CD4-positive, alpha-beta T cell (primary cell): ENCODE measurements around the gene ACSL5. TPM values are rescaled to one million over a fixed set of nuclear protein-coding genes. Genes with fewer than 3 reads are reported as not detected.
"Not testable (repeated sequence)": the region's sequence is repeated elsewhere in the genome, so short reads cannot be mapped to it uniquely, and the experiment has no call there.

ENCODE experiments used
- ATAC-seq: fragments of 200-7000 bp; cut with Tn5 transposase; one replicate; pipeline ENCODE4 v1.10.0; 2022; ENCODE audit warnings: mild to moderate bottlenecking; ENCODE audit not compliant: poor library complexity
- CTCF ChIA-PET: fragments of 350-600 bp; sonication (Branson Sonifier 250); formaldehyde crosslinking; loops from one replicate; lab custom pipeline; 2021; ENCODE audit warnings: antibody characterized with exemption, inconsistent platforms; lab: Charles Lee
- POLR2A ChIA-PET: fragments of 350-600 bp; sonication (Branson Sonifier 250); formaldehyde crosslinking; loops from one replicate; lab custom pipeline; 2021; ENCODE audit warnings: antibody characterized with exemption, inconsistent platforms; lab: Charles Lee
- DNase-seq, 14 experiments: peaks; one replicate each; pipeline ENCODE4 v3.0.0-alpha.2; 2013 to 2020; ENCODE audit warnings: mixed read lengths in 2 of 14
- H3K27ac ChIP-seq, 2 donors: one replicate each; pipeline versions ENCODE4 v1.5.1 to v1.7.0; 2013; ENCODE audit warnings: low read length in 2 of 2, low read depth in 1 of 2, mild to moderate bottlenecking in 1 of 2
- H3K27me3 ChIP-seq, 2 experiments: 1 replicate in 1 of 2; 2 replicates in 1 of 2; pipeline versions ENCODE4 v1.6.1 to v1.7.0; 2013; ENCODE audit warnings: low read length in 2 of 2, control low read depth in 1 of 2, mild to moderate bottlenecking in 1 of 2, moderate library complexity in 1 of 2; ENCODE audit not compliant: insufficient read depth in 2 of 2, control insufficient read depth in 1 of 2
- H3K36me3 ChIP-seq: one replicate; pipeline ENCODE4 v1.6.1; 2013; ENCODE audit warnings: low read length, control low read depth; ENCODE audit not compliant: insufficient read depth
- H3K4me1 ChIP-seq: one replicate; pipeline ENCODE4 v1.6.1; 2013; ENCODE audit warnings: low read length, control low read depth; ENCODE audit not compliant: insufficient read depth
- H3K4me3 ChIP-seq: one replicate; pipeline ENCODE4 v1.5.1; 2013; ENCODE audit warnings: mild to moderate bottlenecking, low read length, moderate library complexity
- H3K9me3 ChIP-seq, 2 experiments: 1 replicate in 1 of 2; 2 replicates in 1 of 2; pipeline versions ENCODE4 v1.6.1 to v1.7.0; 2013; ENCODE audit warnings: low read length in 2 of 2, mild to moderate bottlenecking in 2 of 2, control low read depth in 1 of 2, moderate library complexity in 1 of 2; ENCODE audit not compliant: control insufficient read depth in 1 of 2, insufficient read depth in 1 of 2
- H3K27ac Mint-ChIP-seq: one replicate; pipeline ENCODE4 v1.8.0; 2020; ENCODE audit warnings: mixed read lengths
- H3K27me3 Mint-ChIP-seq: one replicate; pipeline ENCODE4 v1.8.0; 2021; ENCODE audit warnings: mixed read lengths
- H3K36me3 Mint-ChIP-seq: one replicate; pipeline ENCODE4 v1.8.0; 2021; ENCODE audit warnings: low read depth, mixed read lengths
- H3K4me1 Mint-ChIP-seq: one replicate; pipeline ENCODE4 v1.8.0; 2021; ENCODE audit warnings: low read depth, mixed read lengths
- H3K4me3 Mint-ChIP-seq: one replicate; pipeline ENCODE4 v1.8.0; 2020; ENCODE audit warnings: mild to moderate bottlenecking, mixed read lengths
- H3K9me3 Mint-ChIP-seq: one replicate; pipeline ENCODE4 v1.8.0; 2020; ENCODE audit warnings: mixed read lengths
- intact Hi-C, 2 experiments: fragments of 100-400 bp; cut with DNase I in 1 of 2; cut with micrococcal nuclease in 1 of 2; formaldehyde crosslinking; loops; one replicate each; pipeline versions ENCODE4 v1.15.1 to v1.9.0; 2023 to 2025; cut with DNase I, micrococcal nuclease
- total RNA-seq, 174 experiments: library from RNA in 2 of 174; stranded (reverse) in 2 of 174; gene quantifications; one replicate each; pipeline ENCODE4 v1.2.3 and lab custom pipeline; 2021 to 2026
- TF ChIP-seq, protein P1 (sequence below): fragments of 200-600 bp; IDR thresholded peaks from one replicate; pipeline ENCODE4 v1.8.0; 2022; ENCODE audit warnings: antibody characterized with exemption, mild to moderate bottlenecking

ACSL5 gene
- total RNA-seq, 2 experiments from 2014 or later: 11.4 to 14.1 TPM

DNA sequence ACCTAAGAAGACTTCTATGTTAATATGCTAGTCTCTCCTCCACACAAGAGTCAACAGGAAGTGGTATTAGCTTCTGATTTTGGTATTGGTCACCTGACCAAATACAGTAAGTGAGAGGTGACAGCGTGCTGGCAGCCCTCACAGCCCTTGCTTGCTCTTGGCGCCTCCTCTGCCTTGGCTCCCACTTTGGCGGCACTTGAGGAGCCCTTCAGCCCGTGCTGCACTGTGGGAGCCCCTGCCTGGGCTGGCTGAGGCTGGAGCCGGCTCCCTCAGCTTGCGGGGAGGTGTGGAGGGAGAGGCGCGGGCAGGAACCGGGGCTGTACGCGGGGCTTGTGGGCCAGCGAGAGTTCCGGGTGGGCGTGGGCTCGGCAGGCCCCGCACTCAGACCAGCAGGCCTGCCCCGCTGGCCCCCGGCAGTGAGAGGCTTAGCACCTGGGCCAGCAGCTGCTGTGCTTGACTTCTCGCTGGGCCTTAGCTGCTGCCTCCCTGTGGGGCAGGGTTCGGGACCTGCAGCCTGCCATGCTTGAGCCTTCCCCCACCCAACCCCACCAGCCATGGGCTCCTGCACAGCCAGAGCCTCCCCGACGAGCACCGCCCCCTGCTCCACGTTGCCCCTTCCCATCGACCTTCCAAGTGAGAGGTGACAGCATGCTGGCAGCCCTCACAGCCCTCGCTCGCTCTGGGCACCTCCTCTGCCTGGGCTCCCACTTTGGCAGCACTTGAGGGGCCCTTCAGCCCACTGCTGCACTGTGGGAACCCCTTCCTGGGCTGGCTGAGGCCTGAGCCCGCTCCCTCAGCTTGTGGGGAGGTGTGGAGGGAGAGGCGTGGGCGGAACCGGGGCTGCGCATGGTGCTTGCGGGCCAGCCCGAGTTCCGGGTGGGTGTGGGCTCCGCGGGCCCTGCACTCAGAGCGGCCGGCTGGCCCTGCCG lies 4.2 kb upstream of the ACSL5 start:
- Mint-ChIP-seq H3K9me3 (no peaks in the 10 kb centered on the region), H3K27ac (peak overlapping the region; percentile 47), H3K4me3 (peak overlapping the region; percentile 38), H3K4me1 (peaks cover 19% of the 10 kb centered on the region), H3K27me3 (no peaks in the 10 kb centered on the region), H3K36me3 (no peaks in the 10 kb centered on the region)
- Histone ChIP-seq H3K4me3 (no peak overlapping the region), H3K36me3 (no peaks in the 10 kb centered on the region), H3K9me3 (no peaks in the 10 kb centered on the region), H3K27ac (no peak overlapping the region), H3K27me3 (no peaks in the 10 kb centered on the region), H3K4me1 (peaks cover 28% of the 10 kb centered on the region)
- ChIA-PET POLR2A (no interaction called here), CTCF (no interaction called here)
- TF ChIP-seq, protein P1, sequence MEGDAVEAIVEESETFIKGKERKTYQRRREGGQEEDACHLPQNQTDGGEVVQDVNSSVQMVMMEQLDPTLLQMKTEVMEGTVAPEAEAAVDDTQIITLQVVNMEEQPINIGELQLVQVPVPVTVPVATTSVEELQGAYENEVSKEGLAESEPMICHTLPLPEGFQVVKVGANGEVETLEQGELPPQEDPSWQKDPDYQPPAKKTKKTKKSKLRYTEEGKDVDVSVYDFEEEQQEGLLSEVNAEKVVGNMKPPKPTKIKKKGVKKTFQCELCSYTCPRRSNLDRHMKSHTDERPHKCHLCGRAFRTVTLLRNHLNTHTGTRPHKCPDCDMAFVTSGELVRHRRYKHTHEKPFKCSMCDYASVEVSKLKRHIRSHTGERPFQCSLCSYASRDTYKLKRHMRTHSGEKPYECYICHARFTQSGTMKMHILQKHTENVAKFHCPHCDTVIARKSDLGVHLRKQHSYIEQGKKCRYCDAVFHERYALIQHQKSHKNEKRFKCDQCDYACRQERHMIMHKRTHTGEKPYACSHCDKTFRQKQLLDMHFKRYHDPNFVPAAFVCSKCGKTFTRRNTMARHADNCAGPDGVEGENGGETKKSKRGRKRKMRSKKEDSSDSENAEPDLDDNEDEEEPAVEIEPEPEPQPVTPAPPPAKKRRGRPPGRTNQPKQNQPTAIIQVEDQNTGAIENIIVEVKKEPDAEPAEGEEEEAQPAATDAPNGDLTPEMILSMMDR: no peak
- ATAC-seq (peak; percentile 87), DNase-seq (peak in 7 of 14 experiments; percentile 12 to 84 (median 35))
- intact Hi-C loops: no loop called here

DNA sequence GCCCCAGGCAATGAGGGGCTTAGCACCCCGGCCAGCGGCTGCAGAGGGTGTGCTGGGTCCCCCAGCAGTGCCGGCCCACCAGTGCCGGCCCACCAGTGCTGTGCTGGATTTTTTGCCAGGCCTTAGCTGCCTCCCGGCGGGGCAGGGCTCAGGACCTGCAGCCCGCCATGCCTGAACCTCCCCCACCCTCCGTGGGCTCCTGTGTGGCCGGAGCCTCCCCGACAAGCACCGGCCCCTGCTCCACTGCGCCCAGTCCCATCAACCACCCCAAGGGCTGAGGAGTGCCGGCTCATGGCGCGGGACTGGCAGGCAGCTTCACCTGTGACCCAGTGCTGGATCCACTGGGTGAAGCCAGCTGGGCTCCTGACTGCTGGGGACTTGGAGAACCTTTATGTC lies 3.5 kb upstream of the ACSL5 start:
- Mint-ChIP-seq H3K36me3 (peaks cover 4% of the 10 kb centered on the region), H3K9me3 (no peaks in the 10 kb centered on the region), H3K27me3 (no peaks in the 10 kb centered on the region), H3K4me1 (peaks cover 25% of the 10 kb centered on the region), H3K27ac (no peak overlapping the region), H3K4me3 (no peak overlapping the region)
- intact Hi-C loops: no loop called here
- POLR2A ChIA-PET: no interaction called here
- DNase-seq (no peak), ATAC-seq (no peak)
- TF ChIP-seq, protein P1: no peak
- Histone ChIP-seq H3K4me3 (no peak overlapping the region), H3K27ac (no peak overlapping the region), H3K27me3 (no peaks in the 10 kb centered on the region), H3K9me3 (no peaks in the 10 kb centered on the region), H3K4me1 (peaks cover 34% of the 10 kb centered on the region), H3K36me3 (no peaks in the 10 kb centered on the region)
- CTCF ChIA-PET: no interaction called here

DNA sequence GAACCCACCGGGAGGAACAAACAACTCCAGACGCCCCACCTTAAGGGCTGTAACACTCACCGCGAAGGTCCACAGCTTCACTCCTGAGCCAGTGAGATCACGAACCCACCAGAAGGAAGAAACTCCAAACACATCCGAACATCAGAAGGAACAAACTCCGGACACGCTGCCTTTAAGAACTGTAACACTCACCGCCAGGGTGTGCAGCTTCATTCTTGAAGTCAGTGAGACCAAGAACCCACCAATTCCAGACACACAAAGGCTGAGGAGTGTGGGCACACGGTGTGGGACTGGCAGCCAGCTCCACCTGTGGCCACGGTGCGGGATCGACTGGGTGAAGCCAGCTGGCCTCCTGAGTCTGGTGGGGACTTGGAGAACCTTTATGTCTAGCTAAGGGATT lies 2.6 kb upstream of the ACSL5 start:
- CTCF ChIA-PET, intact Hi-C loops, H3K27ac ChIP-seq, H3K27ac Mint-ChIP-seq, H3K4me3 ChIP-seq, DNase-seq, H3K9me3 Mint-ChIP-seq, H3K36me3 ChIP-seq, H3K9me3 ChIP-seq, POLR2A ChIA-PET, H3K4me3 Mint-ChIP-seq, ATAC-seq, H3K27me3 Mint-ChIP-seq, H3K27me3 ChIP-seq: not testable (repeated sequence)
- H3K4me1 ChIP-seq: peaks cover 40% of the 10 kb centered on the region
- Mint-ChIP-seq H3K36me3 (peaks cover 13% of the 10 kb centered on the region), H3K4me1 (peaks cover 34% of the 10 kb centered on the region)

DNA sequence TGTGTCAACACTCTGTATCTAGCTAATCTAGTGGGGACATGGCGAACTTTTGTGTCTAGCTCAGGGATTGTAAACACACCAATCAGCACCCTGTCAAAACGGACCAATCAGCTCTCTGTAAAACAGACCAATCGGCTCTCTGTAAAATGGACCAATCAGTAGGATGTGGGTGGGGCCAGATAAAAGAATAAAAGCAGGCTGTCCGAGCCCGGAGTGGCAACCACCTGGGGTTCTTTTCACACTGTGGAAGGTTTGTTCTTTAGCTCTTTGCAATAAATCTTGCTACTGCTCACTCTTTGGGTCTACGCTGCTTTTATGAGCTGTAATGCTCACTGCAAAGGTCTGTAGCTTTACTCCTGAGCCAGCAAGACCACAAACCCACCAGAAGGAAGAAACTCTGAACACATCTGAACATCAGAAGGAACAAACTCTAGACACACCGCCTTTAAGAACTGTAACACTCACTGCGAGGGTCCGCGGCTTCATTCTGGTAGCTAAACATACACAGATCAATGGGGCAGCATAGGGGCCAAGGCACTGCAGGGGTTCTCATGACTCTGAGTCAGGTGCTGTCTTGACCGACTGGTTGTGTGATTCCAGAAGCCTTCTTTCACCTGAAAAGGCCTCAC lies 1.6 kb upstream of the ACSL5 start:
- Mint-ChIP-seq H3K36me3 (peaks cover 16% of the 10 kb centered on the region), H3K4me1 (peaks cover 44% of the 10 kb centered on the region)
- H3K4me3 Mint-ChIP-seq, H3K27ac Mint-ChIP-seq, H3K9me3 ChIP-seq, H3K27me3 ChIP-seq, POLR2A ChIA-PET, H3K27me3 Mint-ChIP-seq, H3K36me3 ChIP-seq, H3K27ac ChIP-seq, ATAC-seq, H3K4me3 ChIP-seq, H3K9me3 Mint-ChIP-seq, DNase-seq, CTCF ChIA-PET, intact Hi-C loops: not testable (repeated sequence)
- peaks cover 50% of the 10 kb centered on the region for H3K4me1 ChIP-seq
